OCI-LY1 (cell line): ENCODE results near the gene PTPRG.

Experiments
- H2AFZ ChIP-seq: fragments of 200-600 bp; sonication (generic), shearing (Covaris generic); 2 replicates; pipeline ENCODE4 v1.6.0; 2014; ENCODE audit warnings: antibody characterized with exemption, mild to moderate bottlenecking, low read length
- H3F3A ChIP-seq: fragments of 200-600 bp; sonication (generic), shearing (Covaris generic); 2 replicates; pipeline ENCODE4 v1.6.0; 2014; ENCODE audit warnings: mild to moderate bottlenecking, antibody characterized with exemption, low read length, moderate library complexity; ENCODE audit not compliant: insufficient read depth
- H3K27ac ChIP-seq: fragments of 200-600 bp; sonication (generic); 2 replicates; pipeline ENCODE4 v1.5.1; 2014; ENCODE audit warnings: low read length, mixed run types, mild to moderate bottlenecking, low read depth; ENCODE audit not compliant: poor library complexity, severe bottlenecking
- H3K27me3 ChIP-seq: fragments of 200-600 bp; sonication (generic); 2 replicates; pipeline ENCODE4 v1.6.0; 2014; ENCODE audit warnings: antibody characterized with exemption, mild to moderate bottlenecking, low read length, moderate library complexity; ENCODE audit not compliant: insufficient read depth
- H3K36me3 ChIP-seq: fragments of 200-600 bp; sonication (generic); 2 replicates; pipeline ENCODE4 v1.6.1; 2014; ENCODE audit warnings: mild to moderate bottlenecking, antibody characterized with exemption, low read length, moderate library complexity, mixed read lengths; ENCODE audit not compliant: insufficient read depth
- H3K4me1 ChIP-seq: fragments of 200-600 bp; sonication (generic); 2 replicates; pipeline ENCODE4 v1.5.1; 2014; ENCODE audit warnings: mild to moderate bottlenecking, low read length, moderate library complexity; ENCODE audit not compliant: insufficient read depth, severe bottlenecking
- H3K4me2 ChIP-seq: fragments of 200-600 bp; sonication (generic), shearing (Covaris generic); 2 replicates; pipeline ENCODE4 v1.6.1; 2014; ENCODE audit warnings: low read length
- H3K4me3 ChIP-seq: fragments of 200-600 bp; sonication (generic); 2 replicates; pipeline ENCODE4 v1.5.1; 2014; ENCODE audit warnings: low read length, low read depth, mild to moderate bottlenecking, mixed read lengths; ENCODE audit not compliant: poor library complexity, severe bottlenecking
- H3K79me2 ChIP-seq: fragments of 200-600 bp; shearing (Covaris generic); 2 replicates; pipeline ENCODE4 v1.6.1; 2016; ENCODE audit warnings: mixed run types, low read length, mixed read lengths; ENCODE audit not compliant: insufficient read depth
- H3K9ac ChIP-seq: fragments of 200-600 bp; sonication (generic), shearing (Covaris generic); 2 replicates; pipeline ENCODE4 v1.6.1; 2014; ENCODE audit warnings: mild to moderate bottlenecking, low read length, mixed read lengths
- H3K9me2 ChIP-seq: fragments of 200-600 bp; sonication (generic), shearing (Covaris generic); 2 replicates; pipeline ENCODE4 v1.6.1; 2014; ENCODE audit warnings: low read depth, mild to moderate bottlenecking, low read length, mixed read lengths
- H3K9me3 ChIP-seq: fragments of 200-600 bp; shearing (Covaris generic); 2 replicates; pipeline ENCODE4 v1.6.1; 2014; ENCODE audit warnings: low read length, mixed read lengths
- H4K20me1 ChIP-seq: fragments of 200-600 bp; sonication (generic), shearing (Covaris generic); 2 replicates; pipeline ENCODE4 v1.6.0; 2016; ENCODE audit warnings: mild to moderate bottlenecking, low read length; ENCODE audit not compliant: insufficient read depth
- EZH2 ChIP-seq: fragments of 200-600 bp; sonication (generic), shearing (Covaris generic); IDR thresholded peaks from 2 replicates; pipeline ENCODE4 v1.8.0; 2017; ENCODE audit warnings: borderline replicate concordance, mixed run types, mild to moderate bottlenecking, antibody characterized with exemption, low read length, moderate library complexity, mixed read lengths
- TF ChIP-seq, protein P1 (sequence below): fragments of 200-600 bp; sonication (generic), shearing (Covaris generic); IDR thresholded peaks from 2 replicates; pipeline ENCODE4 v1.5.1; 2017; ENCODE audit warnings: mild to moderate bottlenecking, antibody characterized with exemption, low read length, moderate library complexity, mixed read lengths

PTPRG gene

DNA sequence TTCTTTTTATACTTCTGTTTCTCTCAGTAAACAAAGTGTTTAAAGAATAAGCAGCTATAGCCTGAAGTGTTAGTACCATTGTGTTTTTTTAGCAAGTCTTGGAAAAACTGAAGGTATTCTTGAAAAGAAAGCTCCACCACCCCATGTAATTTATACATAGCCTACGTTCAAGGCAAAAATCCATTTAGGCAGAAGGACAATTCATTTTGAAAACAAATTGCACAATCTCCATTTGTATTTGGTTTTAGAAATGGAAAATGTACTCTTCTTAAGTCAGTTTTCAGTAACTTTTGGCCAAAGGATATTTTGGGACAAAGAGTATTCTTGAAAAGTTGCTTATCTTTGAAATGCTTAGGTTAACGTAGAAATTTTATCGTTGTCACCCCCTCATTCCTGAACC, 34.5 kb downstream of the PTPRG start:
- Histone ChIP-seq H3K9ac (no peak overlapping the region), H3K27me3 (no peaks in the 10 kb centered on the region), H3K27ac (no peak overlapping the region), H3K4me1 (no peaks in the 10 kb centered on the region), H3K36me3 (no peaks in the 10 kb centered on the region), H3K79me2 (no peaks in the 10 kb centered on the region), H3K9me2 (no peaks in the 10 kb centered on the region), H3K9me3 (no peaks in the 10 kb centered on the region), H3K4me3 (no peak overlapping the region), H4K20me1 (no peaks in the 10 kb centered on the region), H3K4me2 (no peak overlapping the region), H3F3A (no peaks in the 10 kb centered on the region), H2AFZ (no peak overlapping the region)
- TF ChIP-seq, protein P1, sequence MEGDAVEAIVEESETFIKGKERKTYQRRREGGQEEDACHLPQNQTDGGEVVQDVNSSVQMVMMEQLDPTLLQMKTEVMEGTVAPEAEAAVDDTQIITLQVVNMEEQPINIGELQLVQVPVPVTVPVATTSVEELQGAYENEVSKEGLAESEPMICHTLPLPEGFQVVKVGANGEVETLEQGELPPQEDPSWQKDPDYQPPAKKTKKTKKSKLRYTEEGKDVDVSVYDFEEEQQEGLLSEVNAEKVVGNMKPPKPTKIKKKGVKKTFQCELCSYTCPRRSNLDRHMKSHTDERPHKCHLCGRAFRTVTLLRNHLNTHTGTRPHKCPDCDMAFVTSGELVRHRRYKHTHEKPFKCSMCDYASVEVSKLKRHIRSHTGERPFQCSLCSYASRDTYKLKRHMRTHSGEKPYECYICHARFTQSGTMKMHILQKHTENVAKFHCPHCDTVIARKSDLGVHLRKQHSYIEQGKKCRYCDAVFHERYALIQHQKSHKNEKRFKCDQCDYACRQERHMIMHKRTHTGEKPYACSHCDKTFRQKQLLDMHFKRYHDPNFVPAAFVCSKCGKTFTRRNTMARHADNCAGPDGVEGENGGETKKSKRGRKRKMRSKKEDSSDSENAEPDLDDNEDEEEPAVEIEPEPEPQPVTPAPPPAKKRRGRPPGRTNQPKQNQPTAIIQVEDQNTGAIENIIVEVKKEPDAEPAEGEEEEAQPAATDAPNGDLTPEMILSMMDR, result no peak
- TF ChIP-seq EZH2, result no peak

DNA sequence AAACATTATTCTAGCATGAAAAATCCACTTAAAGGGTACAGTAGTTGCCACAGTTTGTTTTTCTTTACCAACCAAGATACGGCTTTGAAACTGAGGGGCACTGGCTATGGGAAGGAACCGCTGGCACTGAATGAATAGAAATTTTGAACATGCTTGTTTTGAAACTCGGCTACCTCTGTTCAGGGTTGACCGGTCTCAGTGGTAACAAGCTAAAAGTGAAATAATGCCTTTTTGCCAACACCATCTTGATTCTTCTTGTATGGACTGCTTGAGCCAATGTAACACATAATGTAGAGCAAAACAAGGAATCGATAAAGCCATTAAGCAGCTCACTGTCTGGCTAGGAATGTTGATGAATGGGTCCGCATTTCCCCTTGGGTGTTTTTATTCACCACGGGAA, 36.5 kb downstream of the PTPRG start:
- no peaks in the 10 kb centered on the region for H3K79me2 ChIP-seq
- no peaks in the 10 kb centered on the region for H3K9me3 ChIP-seq
- no peaks in the 10 kb centered on the region for H3F3A ChIP-seq
- H3K4me1 ChIP-seq, result no peaks in the 10 kb centered on the region
- no peaks in the 10 kb centered on the region for H3K36me3 ChIP-seq
- no peaks in the 10 kb centered on the region for H3K27me3 ChIP-seq
- no peak overlapping the region for H3K27ac ChIP-seq
- no peak overlapping the region for H3K9ac ChIP-seq
- no peak overlapping the region for H3K4me2 ChIP-seq
- no peaks in the 10 kb centered on the region for H3K9me2 ChIP-seq
- H4K20me1 ChIP-seq, result no peaks in the 10 kb centered on the region
- no peak overlapping the region for H3K4me3 ChIP-seq
- TF ChIP-seq, protein P1, result no peak
- no peak for TF ChIP-seq EZH2
- H2AFZ ChIP-seq, result no peak overlapping the region

DNA sequence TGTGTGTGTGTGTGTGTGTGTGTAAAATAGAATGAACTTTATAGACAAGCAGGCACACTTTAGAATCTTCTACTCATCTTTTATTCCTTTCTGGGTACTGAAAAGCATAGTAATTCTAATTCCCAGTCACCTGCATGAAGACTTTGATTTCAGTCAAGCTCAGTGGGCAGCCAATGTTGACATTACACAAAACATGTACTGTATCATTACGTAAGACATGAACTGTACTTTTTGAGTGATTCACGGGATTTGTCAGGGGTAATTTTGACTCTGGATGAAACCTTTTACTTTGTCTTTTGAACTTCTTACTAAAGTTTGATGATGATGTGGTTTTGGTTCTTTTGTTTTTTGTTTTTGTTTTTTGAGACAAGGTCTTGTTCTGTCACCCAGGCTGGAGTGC, 38.8 kb downstream of the PTPRG start:
- TF ChIP-seq EZH2, result no peak
- TF ChIP-seq, protein P1, result no peak
- no peaks in the 10 kb centered on the region for H3K27me3 ChIP-seq
- no peaks in the 10 kb centered on the region for H3K9me2 ChIP-seq
- H4K20me1 ChIP-seq, result no peaks in the 10 kb centered on the region
- H3F3A ChIP-seq, result no peaks in the 10 kb centered on the region
- H3K9me3 ChIP-seq, result no peaks in the 10 kb centered on the region
- no peaks in the 10 kb centered on the region for H3K79me2 ChIP-seq
- H3K9ac ChIP-seq, result no peak overlapping the region
- H2AFZ ChIP-seq, result no peak overlapping the region
- H3K4me3 ChIP-seq, result no peak overlapping the region
- no peaks in the 10 kb centered on the region for H3K36me3 ChIP-seq
- H3K4me1 ChIP-seq, result no peaks in the 10 kb centered on the region
- H3K27ac ChIP-seq, result no peak overlapping the region
- H3K4me2 ChIP-seq, result no peak overlapping the region
